Measurements from ENCODE around the gene AKAP11.

DNA sequence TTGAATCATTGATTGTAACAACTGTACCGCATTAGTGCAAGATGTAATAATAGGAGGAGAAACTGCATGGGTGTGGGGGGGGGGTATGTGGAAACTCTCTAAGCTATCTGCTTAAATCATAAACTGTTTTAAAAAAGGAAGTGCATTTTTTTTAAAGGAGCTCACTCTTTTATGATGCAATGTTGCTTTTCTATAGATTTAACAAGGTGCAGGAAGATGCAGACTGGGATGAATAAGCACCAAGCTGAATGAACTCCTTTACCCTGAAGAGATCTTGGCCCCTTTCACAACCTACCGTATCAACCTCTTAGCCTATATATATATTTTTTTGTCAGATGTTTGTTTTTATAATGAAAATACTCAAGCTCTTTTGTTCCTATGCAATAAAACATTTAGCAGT, 95.9 kb downstream of the AKAP11 start:
- TF ChIP-seq, protein P1, sequence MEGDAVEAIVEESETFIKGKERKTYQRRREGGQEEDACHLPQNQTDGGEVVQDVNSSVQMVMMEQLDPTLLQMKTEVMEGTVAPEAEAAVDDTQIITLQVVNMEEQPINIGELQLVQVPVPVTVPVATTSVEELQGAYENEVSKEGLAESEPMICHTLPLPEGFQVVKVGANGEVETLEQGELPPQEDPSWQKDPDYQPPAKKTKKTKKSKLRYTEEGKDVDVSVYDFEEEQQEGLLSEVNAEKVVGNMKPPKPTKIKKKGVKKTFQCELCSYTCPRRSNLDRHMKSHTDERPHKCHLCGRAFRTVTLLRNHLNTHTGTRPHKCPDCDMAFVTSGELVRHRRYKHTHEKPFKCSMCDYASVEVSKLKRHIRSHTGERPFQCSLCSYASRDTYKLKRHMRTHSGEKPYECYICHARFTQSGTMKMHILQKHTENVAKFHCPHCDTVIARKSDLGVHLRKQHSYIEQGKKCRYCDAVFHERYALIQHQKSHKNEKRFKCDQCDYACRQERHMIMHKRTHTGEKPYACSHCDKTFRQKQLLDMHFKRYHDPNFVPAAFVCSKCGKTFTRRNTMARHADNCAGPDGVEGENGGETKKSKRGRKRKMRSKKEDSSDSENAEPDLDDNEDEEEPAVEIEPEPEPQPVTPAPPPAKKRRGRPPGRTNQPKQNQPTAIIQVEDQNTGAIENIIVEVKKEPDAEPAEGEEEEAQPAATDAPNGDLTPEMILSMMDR (IDR thresholded peaks at IDR 0.05): no peak
- no peak for TF ChIP-seq ZFX (IDR thresholded peaks at IDR 0.05; ENCODE audit: borderline replicate concordance)

Data from 22Rv1 (cell line).